Fibroblast of villous mesenchyme (primary cell): Measurements from ENCODE around the gene TANGO6. TPM values are rescaled to one million over a fixed set of nuclear protein-coding genes. Genes with fewer than 3 reads are reported as not detected.

Experiments
- DNase-seq: peaks from one replicate; pipeline ENCODE4 v3.0.0-alpha.2; 2010; ENCODE audit warnings: low read depth
- H3K4me3 ChIP-seq: 2 replicates; pipeline ENCODE4 v1.5.1; 2011; ENCODE audit warnings: low read depth, mild to moderate bottlenecking, low read length
- CTCF ChIP-seq: IDR thresholded peaks from 2 replicates; pipeline ENCODE4 v1.5.1; 2012; ENCODE audit warnings: low read depth, mild to moderate bottlenecking, low read length; ENCODE audit not compliant: insufficient read depth
- total RNA-seq: library from RNA; depleted of rRNA; stranded (reverse); fragments of >200 nt; gene quantifications from 2 replicates; pipeline ENCODE4 v1.2.3, GENCODE V29; 2012

The TANGO6 gene
- total RNA-seq, 1 donor: 37.1 TPM

- no peak for TF ChIP-seq CTCF
- no peak for DNase-seq
- H3K4me3 ChIP-seq: no peak overlapping the region
These were observed 49.6 kb downstream of the TANGO6 start for GRCh38 chr16:68892898-68893297.

GRCh38 chr16:68893710-68894705 lies 50.7 kb downstream of the TANGO6 start:
- DNase-seq: peak; percentile 47
- no peak overlapping the region for H3K4me3 ChIP-seq
- no peak for TF ChIP-seq CTCF

- no peak for DNase-seq
- H3K4me3 ChIP-seq: no peak overlapping the region
- no peak for TF ChIP-seq CTCF
These were observed 51.4 kb downstream of the TANGO6 start for GRCh38 chr16:68894714-68895113.

GRCh38 chr16:68898026-68898425 lies 54.7 kb downstream of the TANGO6 start:
- DNase-seq: no peak

GRCh38 chr16:68900009-68900408 lies 56.7 kb downstream of the TANGO6 start:
- TF ChIP-seq CTCF: no peak
- no peak overlapping the region for H3K4me3 ChIP-seq
- no peak for DNase-seq

More at GRCh38 chr16:68898026-68898425, 54.7 kb downstream of the TANGO6 start:
- no peak for TF ChIP-seq CTCF
- H3K4me3 ChIP-seq: no peak overlapping the region

- DNase-seq: peak; percentile 62
- TF ChIP-seq CTCF: peak; percentile 75
- no peak overlapping the region for H3K4me3 ChIP-seq
These were observed 59.0 kb downstream of the TANGO6 start for GRCh38 chr16:68902003-68902968.
